Vagina (tissue), 2 donors: ENCODE results near the gene LAMB3. TPM values are rescaled to one million over a fixed set of nuclear protein-coding genes. Genes with fewer than 3 reads are reported as not detected.

Experiments used
- DNase-seq, 2 donors: peaks; one replicate each; pipeline ENCODE4 v3.0.0-alpha.2; 2017; ENCODE audit errors: extremely low spot score in 2 of 2
- H3K27ac ChIP-seq: fragments of 200-600 bp; sonication (generic); one replicate; pipeline ENCODE4 v1.5.1; 2019
- H3K27me3 ChIP-seq: fragments of 200-600 bp; sonication (generic); one replicate; pipeline ENCODE4 v1.5.1; 2019
- H3K36me3 ChIP-seq, 2 donors: fragments of 200-600 bp; sonication (generic); one replicate each; pipeline ENCODE4 v1.5.1; 2017 to 2019
- H3K4me1 ChIP-seq: fragments of 200-600 bp; sonication (generic); one replicate; pipeline ENCODE4 v1.5.1; 2019
- H3K4me3 ChIP-seq, 2 donors: fragments of 200-600 bp; sonication (generic); 1 replicate in 1 of 2; 2 replicates in 1 of 2; pipeline ENCODE4 v1.5.1; 2016 to 2019
- H3K9me3 ChIP-seq: fragments of 200-600 bp; sonication (generic); one replicate; pipeline ENCODE4 v1.5.1; 2019
- CTCF ChIP-seq, 3 experiments: fragments of 450-650 bp in 2 of 3; fragments of 200-600 bp in 1 of 3; sonication (generic) in 1 of 3; IDR thresholded peaks; one replicate each; pipeline ENCODE4 v1.5.1; 2017 to 2019; ENCODE audit warnings: antibody characterized with exemption in 3 of 3, mild to moderate bottlenecking in 2 of 3, moderate library complexity in 2 of 3
- POLR2A ChIP-seq, 2 donors: fragments of 450-650 bp; IDR thresholded peaks; one replicate each; pipeline ENCODE4 v1.6.1; 2017; ENCODE audit warnings: antibody characterized with exemption in 2 of 2, mild to moderate bottlenecking in 2 of 2, moderate library complexity in 2 of 2
- POLR2AphosphoS5 ChIP-seq, 2 donors: sonication (generic); formaldehyde crosslinking; IDR thresholded peaks; one replicate each; pipeline ENCODE4 v1.9.0; 2017; ENCODE audit warnings: antibody characterized with exemption in 2 of 2, mild to moderate bottlenecking in 2 of 2, low read depth in 1 of 2; ENCODE audit not compliant: insufficient read depth in 1 of 2
- intact Hi-C: fragments of 100-400 bp; cut with DNase I; formaldehyde crosslinking; loops from one replicate; pipeline ENCODE4 v1.15.1; 2023
- total RNA-seq: library from RNA; depleted of rRNA; stranded (reverse); fragments of >200 nt; gene quantifications from one replicate; pipeline ENCODE4 v1.2.3, GENCODE V29; 2016

LAMB3 gene
- total RNA-seq, 1 donor from 2014 or later, result 68.8 TPM

- no peak for TF ChIP-seq CTCF (IDR thresholded peaks at IDR 0.05)
- Histone ChIP-seq H3K4me3 (no peak overlapping the region), H3K36me3 (no peaks in the 10 kb centered on the region), H3K27ac (peak overlapping the region; percentile 22), H3K9me3 (no peaks in the 10 kb centered on the region), H3K27me3 (no peaks in the 10 kb centered on the region), H3K4me1 (peaks cover 7% of the 10 kb centered on the region)
- no peak for DNase-seq
- intact Hi-C loops, result loop anchor here (5.0 to 10.0 kb wide), 2 partner anchors 53 to 115 kb away; no protein-coding TSS in a partner anchor
Observed at GRCh38 chr1:209692296-209692695, 40.1 kb upstream of the LAMB3 start.

GRCh38 chr1:209691237-209691636, 39.0 kb upstream of the LAMB3 start:
- Histone ChIP-seq H3K27ac (no peak overlapping the region), H3K4me3 (no peak overlapping the region), H3K4me1 (peaks cover 10% of the 10 kb centered on the region), H3K36me3 (no peaks in the 10 kb centered on the region), H3K9me3 (no peaks in the 10 kb centered on the region), H3K27me3 (no peaks in the 10 kb centered on the region)
- DNase-seq, result no peak
- TF ChIP-seq CTCF (IDR thresholded peaks at IDR 0.05) (no peak), POLR2AphosphoS5 (IDR thresholded peaks at IDR 0.05; ENCODE audit: insufficient read depth in 1 of 2, low read depth in 1 of 2) (no peak), POLR2A (IDR thresholded peaks at IDR 0.05) (no peak)
- intact Hi-C loops, result loop anchor here (5.0 to 10.0 kb wide), 2 partner anchors 54 to 114 kb away; no protein-coding TSS in a partner anchor

GRCh38 chr1:209689477-209689876, 37.3 kb upstream of the LAMB3 start:
- intact Hi-C loops, result no loop called here
- Histone ChIP-seq H3K27me3 (no peaks in the 10 kb centered on the region), H3K4me3 (no peak overlapping the region), H3K27ac (no peak overlapping the region), H3K4me1 (peaks cover 16% of the 10 kb centered on the region), H3K36me3 (no peaks in the 10 kb centered on the region), H3K9me3 (no peaks in the 10 kb centered on the region)
- no peak for DNase-seq
- TF ChIP-seq POLR2A (IDR thresholded peaks at IDR 0.05), result no peak
- no peak for TF ChIP-seq POLR2AphosphoS5 (IDR thresholded peaks at IDR 0.05; ENCODE audit: insufficient read depth in 1 of 2, low read depth in 1 of 2)
- TF ChIP-seq CTCF (IDR thresholded peaks at IDR 0.05), result no peak

GRCh38 chr1:209688746-209689234, 36.6 kb upstream of the LAMB3 start:
- Histone ChIP-seq H3K9me3 (no peaks in the 10 kb centered on the region), H3K27ac (no peak overlapping the region), H3K27me3 (no peaks in the 10 kb centered on the region), H3K4me3 (no peak overlapping the region), H3K36me3 (no peaks in the 10 kb centered on the region), H3K4me1 (peaks cover 16% of the 10 kb centered on the region)
- intact Hi-C loops, result no loop called here
- no peak for DNase-seq
- TF ChIP-seq POLR2AphosphoS5 (IDR thresholded peaks at IDR 0.05; ENCODE audit: insufficient read depth in 1 of 2, low read depth in 1 of 2) (no peak), CTCF (IDR thresholded peaks at IDR 0.05) (no peak), POLR2A (IDR thresholded peaks at IDR 0.05) (no peak)

- intact Hi-C loops, result no loop called here
- no peak for TF ChIP-seq POLR2AphosphoS5 (IDR thresholded peaks at IDR 0.05; ENCODE audit: insufficient read depth in 1 of 2, low read depth in 1 of 2)
- TF ChIP-seq POLR2A (IDR thresholded peaks at IDR 0.05), result no peak
- TF ChIP-seq CTCF (IDR thresholded peaks at IDR 0.05), result no peak
Observed at GRCh38 chr1:209686322-209686721, 34.1 kb upstream of the LAMB3 start.

More at GRCh38 chr1:209686322-209686721, 34.1 kb upstream of the LAMB3 start:
- Histone ChIP-seq H3K9me3 (no peaks in the 10 kb centered on the region), H3K4me3 (no peak overlapping the region), H3K4me1 (peaks cover 9% of the 10 kb centered on the region), H3K27ac (no peak overlapping the region), H3K27me3 (no peaks in the 10 kb centered on the region), H3K36me3 (no peaks in the 10 kb centered on the region)
- no peak for DNase-seq
